CD4-positive, alpha-beta T cell (primary cell): ENCODE results near the gene DNASE1. TPM values are rescaled to one million over a fixed set of nuclear protein-coding genes. Genes with fewer than 3 reads are reported as not detected.

Source experiments
- ATAC-seq: fragments of 200-7000 bp; cut with Tn5 transposase; one replicate; pipeline ENCODE4 v1.10.0; 2022; ENCODE audit warnings: mild to moderate bottlenecking; ENCODE audit not compliant: poor library complexity
- CTCF ChIA-PET: fragments of 350-600 bp; sonication (Branson Sonifier 250); formaldehyde crosslinking; loops from one replicate; lab custom pipeline; 2021; ENCODE audit warnings: antibody characterized with exemption, inconsistent platforms; lab: Charles Lee
- POLR2A ChIA-PET: fragments of 350-600 bp; sonication (Branson Sonifier 250); formaldehyde crosslinking; loops from one replicate; lab custom pipeline; 2021; ENCODE audit warnings: antibody characterized with exemption, inconsistent platforms; lab: Charles Lee
- DNase-seq, 14 experiments: peaks; one replicate each; pipeline ENCODE4 v3.0.0-alpha.2; 2013 to 2020; ENCODE audit warnings: mixed read lengths in 2 of 14
- H3K27ac ChIP-seq, 2 donors: one replicate each; pipeline versions ENCODE4 v1.5.1 to v1.7.0; 2013; ENCODE audit warnings: low read length in 2 of 2, low read depth in 1 of 2, mild to moderate bottlenecking in 1 of 2
- H3K27me3 ChIP-seq, 2 experiments: 1 replicate in 1 of 2; 2 replicates in 1 of 2; pipeline versions ENCODE4 v1.6.1 to v1.7.0; 2013; ENCODE audit warnings: low read length in 2 of 2, control low read depth in 1 of 2, mild to moderate bottlenecking in 1 of 2, moderate library complexity in 1 of 2; ENCODE audit not compliant: insufficient read depth in 2 of 2, control insufficient read depth in 1 of 2
- H3K36me3 ChIP-seq: one replicate; pipeline ENCODE4 v1.6.1; 2013; ENCODE audit warnings: low read length, control low read depth; ENCODE audit not compliant: insufficient read depth
- H3K4me1 ChIP-seq: one replicate; pipeline ENCODE4 v1.6.1; 2013; ENCODE audit warnings: low read length, control low read depth; ENCODE audit not compliant: insufficient read depth
- H3K4me3 ChIP-seq: one replicate; pipeline ENCODE4 v1.5.1; 2013; ENCODE audit warnings: mild to moderate bottlenecking, low read length, moderate library complexity
- H3K9me3 ChIP-seq, 2 experiments: 1 replicate in 1 of 2; 2 replicates in 1 of 2; pipeline versions ENCODE4 v1.6.1 to v1.7.0; 2013; ENCODE audit warnings: low read length in 2 of 2, mild to moderate bottlenecking in 2 of 2, control low read depth in 1 of 2, moderate library complexity in 1 of 2; ENCODE audit not compliant: control insufficient read depth in 1 of 2, insufficient read depth in 1 of 2
- H3K27ac Mint-ChIP-seq: one replicate; pipeline ENCODE4 v1.8.0; 2020; ENCODE audit warnings: mixed read lengths
- H3K27me3 Mint-ChIP-seq: one replicate; pipeline ENCODE4 v1.8.0; 2021; ENCODE audit warnings: mixed read lengths
- H3K36me3 Mint-ChIP-seq: one replicate; pipeline ENCODE4 v1.8.0; 2021; ENCODE audit warnings: low read depth, mixed read lengths
- H3K4me1 Mint-ChIP-seq: one replicate; pipeline ENCODE4 v1.8.0; 2021; ENCODE audit warnings: low read depth, mixed read lengths
- H3K4me3 Mint-ChIP-seq: one replicate; pipeline ENCODE4 v1.8.0; 2020; ENCODE audit warnings: mild to moderate bottlenecking, mixed read lengths
- H3K9me3 Mint-ChIP-seq: one replicate; pipeline ENCODE4 v1.8.0; 2020; ENCODE audit warnings: mixed read lengths
- intact Hi-C, 2 experiments: fragments of 100-400 bp; cut with DNase I in 1 of 2; cut with micrococcal nuclease in 1 of 2; formaldehyde crosslinking; loops; one replicate each; pipeline versions ENCODE4 v1.15.1 to v1.9.0; 2023 to 2025; cut with DNase I, micrococcal nuclease
- polyA plus RNA-seq, 2 donors: library from polyadenylated mRNA; unstranded; fragments of 120-200 nt; gene quantifications; one replicate each; pipeline ENCODE4 v1.2.1, GENCODE V29; 2013
- total RNA-seq, 174 experiments: library from RNA in 2 of 174; stranded (reverse) in 2 of 174; gene quantifications; one replicate each; pipeline ENCODE4 v1.2.3 and lab custom pipeline; 2021 to 2026
- TF ChIP-seq, protein P1 (sequence below): fragments of 200-600 bp; IDR thresholded peaks from one replicate; pipeline ENCODE4 v1.8.0; 2022; ENCODE audit warnings: antibody characterized with exemption, mild to moderate bottlenecking

DNASE1 gene
- total RNA-seq, result 10 to 100 TPM in 1 of 2 experiments, 1 to 10 TPM in 1; 9.5 to 10.4 TPM
- 28.6 TPM for polyA plus RNA-seq (2013, experiment 1 of 2)
- 32.0 TPM for polyA plus RNA-seq (2013, experiment 2 of 2)
- total RNA-seq (lab: John Stamatoyannopoulos, UW), result 4.9 to 105 (median 45.6) reads per million in 172 experiments

DNA sequence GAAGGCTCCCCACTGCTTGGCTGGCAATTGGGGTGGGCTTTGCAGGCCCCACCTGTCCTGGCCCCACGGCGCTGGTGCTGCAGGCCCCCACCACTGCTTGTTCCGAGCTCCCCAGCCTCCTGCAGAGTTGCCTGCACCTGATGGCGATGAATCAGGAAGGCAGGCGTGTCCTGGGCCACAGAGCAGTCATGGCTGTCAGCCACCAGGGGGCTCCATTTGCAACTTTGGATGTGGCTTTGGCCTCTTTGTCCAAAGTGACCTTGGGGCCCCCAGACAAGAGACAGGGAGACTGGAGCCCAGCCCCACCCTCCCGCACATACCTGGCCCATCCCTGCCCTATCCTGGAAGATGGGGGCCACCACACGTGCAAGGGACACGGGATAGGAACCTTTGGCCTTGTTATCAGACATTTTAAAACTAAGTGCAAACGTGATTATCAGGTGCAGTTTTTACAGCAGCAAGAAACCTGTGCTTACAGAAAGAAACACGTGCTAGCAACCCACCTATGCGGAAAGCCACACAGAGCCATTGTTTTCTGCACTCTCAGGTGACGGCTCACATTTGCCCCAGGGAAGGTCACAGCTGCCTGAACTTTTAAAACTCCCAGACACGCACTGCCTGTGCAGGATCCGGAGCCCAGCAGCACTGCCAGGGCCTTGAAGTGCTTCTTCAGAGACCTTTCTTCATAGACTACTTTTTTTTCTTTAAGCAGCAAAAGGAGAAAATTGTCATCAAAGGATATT is at the start of gene DNASE1:
Gene DNASE1 (plus strand): TSS at position 443 of the 743 bp plus-strand sequence. CDS start 683 bp downstream, outside the sequence.
- H3K9me3 Mint-ChIP-seq, result no peaks in the 10 kb centered on the region
- TF ChIP-seq, protein P1, sequence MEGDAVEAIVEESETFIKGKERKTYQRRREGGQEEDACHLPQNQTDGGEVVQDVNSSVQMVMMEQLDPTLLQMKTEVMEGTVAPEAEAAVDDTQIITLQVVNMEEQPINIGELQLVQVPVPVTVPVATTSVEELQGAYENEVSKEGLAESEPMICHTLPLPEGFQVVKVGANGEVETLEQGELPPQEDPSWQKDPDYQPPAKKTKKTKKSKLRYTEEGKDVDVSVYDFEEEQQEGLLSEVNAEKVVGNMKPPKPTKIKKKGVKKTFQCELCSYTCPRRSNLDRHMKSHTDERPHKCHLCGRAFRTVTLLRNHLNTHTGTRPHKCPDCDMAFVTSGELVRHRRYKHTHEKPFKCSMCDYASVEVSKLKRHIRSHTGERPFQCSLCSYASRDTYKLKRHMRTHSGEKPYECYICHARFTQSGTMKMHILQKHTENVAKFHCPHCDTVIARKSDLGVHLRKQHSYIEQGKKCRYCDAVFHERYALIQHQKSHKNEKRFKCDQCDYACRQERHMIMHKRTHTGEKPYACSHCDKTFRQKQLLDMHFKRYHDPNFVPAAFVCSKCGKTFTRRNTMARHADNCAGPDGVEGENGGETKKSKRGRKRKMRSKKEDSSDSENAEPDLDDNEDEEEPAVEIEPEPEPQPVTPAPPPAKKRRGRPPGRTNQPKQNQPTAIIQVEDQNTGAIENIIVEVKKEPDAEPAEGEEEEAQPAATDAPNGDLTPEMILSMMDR, result peak; percentile 71
- no peaks in the 10 kb centered on the region for H3K27me3 ChIP-seq
- ChIA-PET CTCF (no interaction called here), POLR2A (no interaction called here)
- H3K4me1 Mint-ChIP-seq, result peaks cover 5% of the 10 kb centered on the region
- DNase-seq, result peak; percentile 19 to 74 (median 40)
- H3K27me3 Mint-ChIP-seq, result no peaks in the 10 kb centered on the region
- peaks cover 3% of the 10 kb centered on the region for H3K4me1 ChIP-seq
- H3K27ac Mint-ChIP-seq, result peak within 1 kb of the TSS; percentile 55
- H3K4me3 ChIP-seq, result no peak within 1 kb of the TSS
- peak; percentile 77 for ATAC-seq
- no peaks in the 10 kb centered on the region for H3K9me3 ChIP-seq
- H3K27ac ChIP-seq, result no peak within 1 kb of the TSS
- peaks cover 35% of the 10 kb centered on the region for H3K36me3 Mint-ChIP-seq
- intact Hi-C loops, result no loop called here
- peaks cover 50% of the 10 kb centered on the region for H3K36me3 ChIP-seq
- no peak within 1 kb of the TSS for H3K4me3 Mint-ChIP-seq

DNA sequence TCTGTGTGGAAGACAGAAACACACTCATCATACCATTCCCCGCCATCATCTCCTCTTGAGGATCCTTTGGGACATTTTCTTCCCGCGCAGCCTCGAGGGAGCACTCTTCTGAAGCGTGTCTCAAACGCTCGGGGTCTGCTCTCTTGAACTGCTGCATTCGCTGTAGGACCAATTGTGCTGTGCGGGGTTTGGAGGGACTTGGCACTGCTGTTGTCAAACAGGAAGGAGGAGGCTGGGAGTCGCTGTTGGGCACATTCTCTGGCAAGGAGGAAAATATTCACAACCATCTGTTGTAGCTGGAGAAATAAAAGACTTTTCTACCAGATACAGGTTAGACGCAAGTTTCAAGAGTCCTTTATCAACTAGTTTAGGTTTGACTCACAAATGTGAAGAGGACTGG is 48.0 kb upstream of the DNASE1 start:
- H3K27ac Mint-ChIP-seq, result no peak overlapping the region
- TF ChIP-seq, protein P1, result no peak
- no peaks in the 10 kb centered on the region for H3K27me3 ChIP-seq
- ATAC-seq (no peak), DNase-seq (no peak)
- H3K9me3 ChIP-seq, result no peaks in the 10 kb centered on the region
- H3K27ac ChIP-seq, result no peak overlapping the region
- peaks cover 12% of the 10 kb centered on the region for H3K4me1 Mint-ChIP-seq
- peaks cover 28% of the 10 kb centered on the region for H3K36me3 Mint-ChIP-seq
- intact Hi-C loops, result loop anchor here in 1 of 2 experiments (5.0 kb wide), 1 partner anchor 44 kb away; no protein-coding TSS in a partner anchor
- no peak overlapping the region for H3K4me3 ChIP-seq
- no peaks in the 10 kb centered on the region for H3K27me3 Mint-ChIP-seq
- peaks cover 10% of the 10 kb centered on the region for H3K4me1 ChIP-seq
- H3K9me3 Mint-ChIP-seq, result no peaks in the 10 kb centered on the region
- POLR2A ChIA-PET, result no interaction called here
- H3K36me3 ChIP-seq, result peaks cover 13% of the 10 kb centered on the region
- CTCF ChIA-PET, result interaction anchor here (0.6 kb wide), 1 partner anchor 268 kb away, joined by 3 read pairs; no protein-coding TSS in a partner anchor
- no peak overlapping the region for H3K4me3 Mint-ChIP-seq

- ChIA-PET POLR2A (no interaction called here), CTCF (no interaction called here)
- Mint-ChIP-seq H3K27me3 (no peaks in the 10 kb centered on the region), H3K4me3 (peak overlapping the region; percentile 54), H3K9me3 (no peaks in the 10 kb centered on the region), H3K36me3 (peaks cover 29% of the 10 kb centered on the region), H3K4me1 (peaks cover 19% of the 10 kb centered on the region), H3K27ac (no peak overlapping the region)
- no peak for DNase-seq
- Histone ChIP-seq H3K36me3 (peaks cover 6% of the 10 kb centered on the region), H3K27me3 (no peaks in the 10 kb centered on the region), H3K9me3 (no peaks in the 10 kb centered on the region), H3K4me3 (no peak overlapping the region), H3K27ac (no peak overlapping the region), H3K4me1 (peaks cover 13% of the 10 kb centered on the region)
- no peak for ATAC-seq
- intact Hi-C loops, result loop anchor here in 1 of 2 experiments (5.0 kb wide), 1 partner anchor 45 kb away; no protein-coding TSS in a partner anchor
- TF ChIP-seq, protein P1, result no peak
These were observed 47.3 kb upstream of the DNASE1 start for GRCh38 chr16:3607161-3607560.
